Measurements from ENCODE around the gene CARMIL1. TPM values are rescaled to one million over a fixed set of nuclear protein-coding genes. Genes with fewer than 3 reads are reported as not detected.

The CARMIL1 gene
- total RNA-seq, 1 donor from 2014 or later, result 19.1 TPM

DNA sequence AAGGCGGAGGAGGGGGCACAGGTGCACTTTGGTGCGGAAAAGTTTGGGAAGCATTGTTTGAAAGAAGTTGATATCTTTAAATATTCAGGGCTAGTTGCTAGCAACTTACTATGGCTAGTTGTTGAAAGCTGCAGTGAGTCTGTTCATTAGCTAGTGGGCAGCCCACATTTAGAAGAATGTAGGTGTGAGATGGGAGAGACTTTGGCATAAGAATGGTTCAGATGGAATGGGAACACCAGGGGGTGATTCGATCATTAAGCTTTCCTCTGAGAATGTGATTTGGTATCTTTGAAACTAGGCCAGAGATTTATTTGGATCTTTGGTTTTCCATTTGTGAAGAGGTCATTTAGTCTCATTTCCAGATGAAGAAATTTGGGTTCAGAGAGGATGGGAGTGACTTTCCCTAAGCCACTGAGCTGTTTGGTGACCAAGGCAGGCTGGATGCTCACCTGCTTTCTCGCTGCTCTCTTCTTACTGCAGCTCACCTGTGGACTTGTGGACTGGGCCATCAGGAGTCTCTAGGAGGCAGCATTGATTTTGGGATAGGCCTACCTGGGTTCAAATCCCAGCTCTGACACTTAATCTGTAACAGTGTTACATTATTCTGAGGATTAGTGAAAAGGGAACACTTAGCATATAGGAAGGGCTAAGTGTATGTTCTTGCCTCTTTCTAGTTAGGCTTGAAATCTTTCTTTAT is 62.9 kb downstream of the CARMIL1 start:
- no peaks in the 10 kb centered on the region for H3K27me3 ChIP-seq (ENCODE audit: insufficient read depth, low read length)
- H3K27ac Mint-ChIP-seq (ENCODE audit: unreplicated experiment), result peak overlapping the region; percentile 75
- no peak for TF ChIP-seq EZH2 (IDR thresholded peaks at IDR 0.05; ENCODE audit: insufficient read depth, low read length)
- TF ChIP-seq, protein P1, sequence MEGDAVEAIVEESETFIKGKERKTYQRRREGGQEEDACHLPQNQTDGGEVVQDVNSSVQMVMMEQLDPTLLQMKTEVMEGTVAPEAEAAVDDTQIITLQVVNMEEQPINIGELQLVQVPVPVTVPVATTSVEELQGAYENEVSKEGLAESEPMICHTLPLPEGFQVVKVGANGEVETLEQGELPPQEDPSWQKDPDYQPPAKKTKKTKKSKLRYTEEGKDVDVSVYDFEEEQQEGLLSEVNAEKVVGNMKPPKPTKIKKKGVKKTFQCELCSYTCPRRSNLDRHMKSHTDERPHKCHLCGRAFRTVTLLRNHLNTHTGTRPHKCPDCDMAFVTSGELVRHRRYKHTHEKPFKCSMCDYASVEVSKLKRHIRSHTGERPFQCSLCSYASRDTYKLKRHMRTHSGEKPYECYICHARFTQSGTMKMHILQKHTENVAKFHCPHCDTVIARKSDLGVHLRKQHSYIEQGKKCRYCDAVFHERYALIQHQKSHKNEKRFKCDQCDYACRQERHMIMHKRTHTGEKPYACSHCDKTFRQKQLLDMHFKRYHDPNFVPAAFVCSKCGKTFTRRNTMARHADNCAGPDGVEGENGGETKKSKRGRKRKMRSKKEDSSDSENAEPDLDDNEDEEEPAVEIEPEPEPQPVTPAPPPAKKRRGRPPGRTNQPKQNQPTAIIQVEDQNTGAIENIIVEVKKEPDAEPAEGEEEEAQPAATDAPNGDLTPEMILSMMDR (IDR thresholded peaks at IDR 0.05; ENCODE audit: insufficient read depth, low read depth, low read length), result no peak
- H3K9me3 Mint-ChIP-seq (ENCODE audit: unreplicated experiment), result no peaks in the 10 kb centered on the region
- H3K4me3 ChIP-seq (ENCODE audit: insufficient read depth, low read depth, low read length), result no peak overlapping the region
- no peaks in the 10 kb centered on the region for H3K9me3 ChIP-seq (ENCODE audit: insufficient read depth, low read depth, low read length)
- H3K27me3 Mint-ChIP-seq (ENCODE audit: low read depth, unreplicated experiment), result no peaks in the 10 kb centered on the region
- H3K4me3 Mint-ChIP-seq (ENCODE audit: unreplicated experiment), result no peak overlapping the region
- no peak overlapping the region for H3K27ac ChIP-seq (ENCODE audit: low read depth, low read length)
- H3K4me1 ChIP-seq (ENCODE audit: insufficient read depth, low read length), result no peaks in the 10 kb centered on the region
- H4K20me1 ChIP-seq (ENCODE audit: insufficient read depth, low read length), result peaks cover 12% of the 10 kb centered on the region
- no peak overlapping the region for H3K4me2 ChIP-seq (ENCODE audit: low read length)
- no peak overlapping the region for H2AFZ ChIP-seq (ENCODE audit: low read depth, low read length)
- H3K36me3 Mint-ChIP-seq (ENCODE audit: low read depth, unreplicated experiment), result peaks cover 3% of the 10 kb centered on the region
- no peak for DNase-seq (ENCODE audit: low read depth)
- H3K4me1 Mint-ChIP-seq (ENCODE audit: low read depth, unreplicated experiment), result peaks cover 14% of the 10 kb centered on the region
- no peak overlapping the region for H3K9ac ChIP-seq (ENCODE audit: low read length)
- no peaks in the 10 kb centered on the region for H3K36me3 ChIP-seq (ENCODE audit: insufficient read depth, low read length)
- H3K79me2 ChIP-seq (ENCODE audit: insufficient read depth, low read length), result no peaks in the 10 kb centered on the region
- no peak for FAIRE-seq

DNA sequence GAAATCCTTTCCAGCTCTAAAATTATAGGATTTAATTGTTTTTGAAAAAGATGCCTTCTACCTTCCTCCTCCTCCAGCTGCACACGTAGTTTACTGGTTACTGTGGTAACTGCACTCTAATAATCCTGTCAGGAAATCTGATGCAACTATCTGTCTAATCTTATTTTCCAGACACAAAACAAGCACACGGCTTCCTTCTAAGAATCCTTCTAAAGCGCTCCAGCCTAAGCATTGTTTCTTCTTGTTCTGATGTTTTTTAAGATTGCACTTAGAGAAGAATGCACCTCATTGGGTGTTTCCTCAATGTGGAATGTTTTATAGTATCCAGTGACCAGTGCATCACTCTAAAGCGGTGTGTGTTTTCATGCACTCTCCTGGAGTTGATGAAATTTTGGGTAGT is 63.6 kb downstream of the CARMIL1 start:
- Mint-ChIP-seq H3K9me3 (ENCODE audit: unreplicated experiment) (no peaks in the 10 kb centered on the region), H3K4me1 (ENCODE audit: low read depth, unreplicated experiment) (peaks cover 9% of the 10 kb centered on the region), H3K36me3 (ENCODE audit: low read depth, unreplicated experiment) (peaks cover 3% of the 10 kb centered on the region), H3K27me3 (ENCODE audit: low read depth, unreplicated experiment) (no peaks in the 10 kb centered on the region), H3K4me3 (ENCODE audit: unreplicated experiment) (no peak overlapping the region), H3K27ac (ENCODE audit: unreplicated experiment) (no peak overlapping the region)
- H3K79me2 ChIP-seq (ENCODE audit: insufficient read depth, low read length), result no peaks in the 10 kb centered on the region
- no peaks in the 10 kb centered on the region for H3K36me3 ChIP-seq (ENCODE audit: insufficient read depth, low read length)
- H3K9me3 ChIP-seq (ENCODE audit: insufficient read depth, low read depth, low read length), result no peaks in the 10 kb centered on the region
- FAIRE-seq (no peak), DNase-seq (ENCODE audit: low read depth) (peak; percentile 22)
- H4K20me1 ChIP-seq (ENCODE audit: insufficient read depth, low read length), result peaks cover 12% of the 10 kb centered on the region
- no peaks in the 10 kb centered on the region for H3K4me1 ChIP-seq (ENCODE audit: insufficient read depth, low read length)
- no peak overlapping the region for H3K4me2 ChIP-seq (ENCODE audit: low read length)
- H3K9ac ChIP-seq (ENCODE audit: low read length), result no peak overlapping the region
- TF ChIP-seq EZH2 (IDR thresholded peaks at IDR 0.05; ENCODE audit: insufficient read depth, low read length), result no peak
- TF ChIP-seq, protein P1 (IDR thresholded peaks at IDR 0.05; ENCODE audit: insufficient read depth, low read depth, low read length), result no peak
- H3K27ac ChIP-seq (ENCODE audit: low read depth, low read length), result no peak overlapping the region
- no peak overlapping the region for H2AFZ ChIP-seq (ENCODE audit: low read depth, low read length)
- H3K27me3 ChIP-seq (ENCODE audit: insufficient read depth, low read length), result no peaks in the 10 kb centered on the region
- no peak overlapping the region for H3K4me3 ChIP-seq (ENCODE audit: insufficient read depth, low read depth, low read length)

DNA sequence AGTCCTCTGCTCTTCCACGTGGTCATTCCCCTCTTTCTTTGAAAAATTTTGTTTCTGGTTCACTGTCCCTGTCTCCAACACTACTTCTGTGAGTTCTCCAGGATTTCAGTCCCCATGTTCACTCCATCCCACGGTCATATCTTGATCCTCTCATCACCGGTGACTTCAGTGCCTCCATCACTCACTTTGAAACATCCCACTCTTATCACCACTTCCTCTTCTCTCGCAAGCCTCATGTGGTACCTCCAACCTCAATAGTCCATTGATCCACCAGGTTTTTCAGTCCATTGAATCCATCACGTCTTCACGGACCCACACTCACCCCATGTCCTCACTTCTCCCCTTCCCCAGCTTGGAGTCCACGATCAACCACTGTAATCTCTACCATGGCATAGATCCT is 64.8 kb downstream of the CARMIL1 start:
- H3K4me1 ChIP-seq (ENCODE audit: insufficient read depth, low read length), result no peaks in the 10 kb centered on the region
- no peaks in the 10 kb centered on the region for H3K9me3 ChIP-seq (ENCODE audit: insufficient read depth, low read depth, low read length)
- H3K79me2 ChIP-seq (ENCODE audit: insufficient read depth, low read length), result no peaks in the 10 kb centered on the region
- Mint-ChIP-seq H3K4me3 (ENCODE audit: unreplicated experiment) (no peak overlapping the region), H3K27me3 (ENCODE audit: low read depth, unreplicated experiment) (no peaks in the 10 kb centered on the region), H3K27ac (ENCODE audit: unreplicated experiment) (no peak overlapping the region), H3K9me3 (ENCODE audit: unreplicated experiment) (no peaks in the 10 kb centered on the region), H3K36me3 (ENCODE audit: low read depth, unreplicated experiment) (peaks cover 3% of the 10 kb centered on the region), H3K4me1 (ENCODE audit: low read depth, unreplicated experiment) (peaks cover 9% of the 10 kb centered on the region)
- H3K27ac ChIP-seq (ENCODE audit: low read depth, low read length), result no peak overlapping the region
- DNase-seq (ENCODE audit: low read depth) (no peak), FAIRE-seq (no peak)
- peaks cover 12% of the 10 kb centered on the region for H4K20me1 ChIP-seq (ENCODE audit: insufficient read depth, low read length)
- no peak overlapping the region for H3K9ac ChIP-seq (ENCODE audit: low read length)
- no peak overlapping the region for H3K4me2 ChIP-seq (ENCODE audit: low read length)
- H3K4me3 ChIP-seq (ENCODE audit: insufficient read depth, low read depth, low read length), result no peak overlapping the region
- no peaks in the 10 kb centered on the region for H3K36me3 ChIP-seq (ENCODE audit: insufficient read depth, low read length)
- no peak overlapping the region for H2AFZ ChIP-seq (ENCODE audit: low read depth, low read length)
- no peaks in the 10 kb centered on the region for H3K27me3 ChIP-seq (ENCODE audit: insufficient read depth, low read length)
- TF ChIP-seq EZH2 (IDR thresholded peaks at IDR 0.05; ENCODE audit: insufficient read depth, low read length), result no peak
- TF ChIP-seq, protein P1 (IDR thresholded peaks at IDR 0.05; ENCODE audit: insufficient read depth, low read depth, low read length), result no peak

Data from astrocyte (in vitro differentiated cells and primary cell).